ENCODE data around the gene AUTS2.

DNA sequence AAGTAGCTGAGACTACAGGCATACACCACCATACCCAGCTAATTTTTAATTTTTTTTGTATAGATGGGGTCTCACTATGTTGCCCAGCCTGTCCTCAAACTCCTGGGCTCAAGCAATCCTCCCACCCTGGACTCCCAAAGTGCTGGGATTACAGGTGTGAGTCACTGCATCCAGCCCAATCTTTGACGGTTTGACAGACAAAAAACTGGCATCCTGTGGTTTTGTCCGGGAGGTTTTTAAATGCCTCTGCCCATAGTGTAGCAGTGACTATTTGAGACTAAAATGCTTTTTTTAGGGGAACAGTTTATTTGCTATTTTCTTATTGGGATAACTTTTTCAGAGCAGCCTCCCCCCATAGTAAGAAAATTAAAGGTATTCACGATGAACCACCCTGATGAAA, 1010.0 kb downstream of the AUTS2 start:
- TF ChIP-seq, protein P1, sequence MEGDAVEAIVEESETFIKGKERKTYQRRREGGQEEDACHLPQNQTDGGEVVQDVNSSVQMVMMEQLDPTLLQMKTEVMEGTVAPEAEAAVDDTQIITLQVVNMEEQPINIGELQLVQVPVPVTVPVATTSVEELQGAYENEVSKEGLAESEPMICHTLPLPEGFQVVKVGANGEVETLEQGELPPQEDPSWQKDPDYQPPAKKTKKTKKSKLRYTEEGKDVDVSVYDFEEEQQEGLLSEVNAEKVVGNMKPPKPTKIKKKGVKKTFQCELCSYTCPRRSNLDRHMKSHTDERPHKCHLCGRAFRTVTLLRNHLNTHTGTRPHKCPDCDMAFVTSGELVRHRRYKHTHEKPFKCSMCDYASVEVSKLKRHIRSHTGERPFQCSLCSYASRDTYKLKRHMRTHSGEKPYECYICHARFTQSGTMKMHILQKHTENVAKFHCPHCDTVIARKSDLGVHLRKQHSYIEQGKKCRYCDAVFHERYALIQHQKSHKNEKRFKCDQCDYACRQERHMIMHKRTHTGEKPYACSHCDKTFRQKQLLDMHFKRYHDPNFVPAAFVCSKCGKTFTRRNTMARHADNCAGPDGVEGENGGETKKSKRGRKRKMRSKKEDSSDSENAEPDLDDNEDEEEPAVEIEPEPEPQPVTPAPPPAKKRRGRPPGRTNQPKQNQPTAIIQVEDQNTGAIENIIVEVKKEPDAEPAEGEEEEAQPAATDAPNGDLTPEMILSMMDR (conservative IDR thresholded peaks at IDR 0.05 in 1 of 2, IDR thresholded peaks at IDR 0.05 in 1 of 2; ENCODE audit: low read depth in 1 of 2, low read length in 2 of 2): no peak
- no peak for TF ChIP-seq EZH2 (IDR thresholded peaks at IDR 0.05; ENCODE audit: low read length, missing control alignments)
